LNCaP clone FGC (cell line): Measurements from ENCODE around the gene BASP1.

Experiments
- DNase-seq: peaks from one replicate; pipeline ENCODE4 v3.0.0-alpha.2; 2011; ENCODE audit warnings: low read depth
- H3K4me3 ChIP-seq: 2 replicates; pipeline ENCODE4 v1.5.1; 2011; ENCODE audit warnings: mild to moderate bottlenecking, low read depth, low read length, control low read depth
- TF ChIP-seq, protein P1 (sequence below): IDR thresholded peaks from 2 replicates; pipeline ENCODE4 v1.5.1; 2012; ENCODE audit warnings: mild to moderate bottlenecking; ENCODE audit not compliant: control insufficient read depth, insufficient read depth; ENCODE audit errors: extremely low read depth

BASP1 gene

DNA sequence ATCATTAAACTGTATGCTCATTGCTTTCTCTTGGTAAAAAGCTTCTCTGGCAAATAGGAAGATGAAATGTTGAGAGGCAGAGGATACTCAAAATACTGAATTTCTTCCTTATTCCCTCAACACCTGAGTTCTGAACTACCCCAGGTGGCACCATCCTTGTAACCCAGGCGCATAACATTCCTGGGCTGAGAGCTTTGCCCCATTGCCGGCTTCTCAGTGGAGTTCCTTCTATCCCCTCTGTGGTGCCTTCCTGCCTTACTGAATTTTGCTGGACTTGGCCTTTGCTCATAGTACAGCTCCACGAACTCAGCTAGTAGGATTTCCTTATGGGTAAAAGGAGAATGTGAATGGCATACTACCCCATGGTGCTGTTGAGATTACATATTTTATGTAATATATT, 54.7 kb downstream of the BASP1 start:
- TF ChIP-seq, protein P1, sequence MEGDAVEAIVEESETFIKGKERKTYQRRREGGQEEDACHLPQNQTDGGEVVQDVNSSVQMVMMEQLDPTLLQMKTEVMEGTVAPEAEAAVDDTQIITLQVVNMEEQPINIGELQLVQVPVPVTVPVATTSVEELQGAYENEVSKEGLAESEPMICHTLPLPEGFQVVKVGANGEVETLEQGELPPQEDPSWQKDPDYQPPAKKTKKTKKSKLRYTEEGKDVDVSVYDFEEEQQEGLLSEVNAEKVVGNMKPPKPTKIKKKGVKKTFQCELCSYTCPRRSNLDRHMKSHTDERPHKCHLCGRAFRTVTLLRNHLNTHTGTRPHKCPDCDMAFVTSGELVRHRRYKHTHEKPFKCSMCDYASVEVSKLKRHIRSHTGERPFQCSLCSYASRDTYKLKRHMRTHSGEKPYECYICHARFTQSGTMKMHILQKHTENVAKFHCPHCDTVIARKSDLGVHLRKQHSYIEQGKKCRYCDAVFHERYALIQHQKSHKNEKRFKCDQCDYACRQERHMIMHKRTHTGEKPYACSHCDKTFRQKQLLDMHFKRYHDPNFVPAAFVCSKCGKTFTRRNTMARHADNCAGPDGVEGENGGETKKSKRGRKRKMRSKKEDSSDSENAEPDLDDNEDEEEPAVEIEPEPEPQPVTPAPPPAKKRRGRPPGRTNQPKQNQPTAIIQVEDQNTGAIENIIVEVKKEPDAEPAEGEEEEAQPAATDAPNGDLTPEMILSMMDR, result no peak
- DNase-seq, result no peak
- H3K4me3 ChIP-seq, result no peak overlapping the region

DNA sequence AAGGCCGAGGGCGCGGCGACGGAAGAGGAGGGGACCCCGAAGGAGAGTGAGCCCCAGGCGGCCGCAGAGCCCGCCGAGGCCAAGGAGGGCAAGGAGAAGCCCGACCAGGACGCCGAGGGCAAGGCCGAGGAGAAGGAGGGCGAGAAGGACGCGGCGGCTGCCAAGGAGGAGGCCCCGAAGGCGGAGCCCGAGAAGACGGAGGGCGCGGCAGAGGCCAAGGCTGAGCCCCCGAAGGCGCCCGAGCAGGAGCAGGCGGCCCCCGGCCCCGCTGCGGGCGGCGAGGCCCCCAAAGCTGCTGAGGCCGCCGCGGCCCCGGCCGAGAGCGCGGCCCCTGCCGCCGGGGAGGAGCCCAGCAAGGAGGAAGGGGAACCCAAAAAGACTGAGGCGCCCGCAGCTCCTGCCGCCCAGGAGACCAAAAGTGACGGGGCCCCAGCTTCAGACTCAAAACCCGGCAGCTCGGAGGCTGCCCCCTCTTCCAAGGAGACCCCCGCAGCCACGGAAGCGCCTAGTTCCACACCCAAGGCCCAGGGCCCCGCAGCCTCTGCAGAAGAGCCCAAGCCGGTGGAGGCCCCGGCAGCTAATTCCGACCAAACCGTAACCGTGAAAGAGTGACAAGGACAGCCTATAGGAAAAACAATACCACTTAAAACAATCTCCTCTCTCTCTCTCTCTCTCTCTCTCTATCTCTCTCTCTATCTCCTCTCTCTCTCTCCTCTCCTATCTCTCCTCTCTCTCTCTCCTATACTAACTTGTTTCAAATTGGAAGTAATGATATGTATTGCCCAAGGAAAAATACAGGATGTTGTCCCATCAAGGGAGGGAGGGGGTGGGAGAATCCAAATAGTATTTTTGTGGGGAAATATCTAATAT, 58.1 kb downstream of the BASP1 start:
- no peak for DNase-seq
- TF ChIP-seq, protein P1, result no peak
- H3K4me3 ChIP-seq, result no peak overlapping the region

DNA sequence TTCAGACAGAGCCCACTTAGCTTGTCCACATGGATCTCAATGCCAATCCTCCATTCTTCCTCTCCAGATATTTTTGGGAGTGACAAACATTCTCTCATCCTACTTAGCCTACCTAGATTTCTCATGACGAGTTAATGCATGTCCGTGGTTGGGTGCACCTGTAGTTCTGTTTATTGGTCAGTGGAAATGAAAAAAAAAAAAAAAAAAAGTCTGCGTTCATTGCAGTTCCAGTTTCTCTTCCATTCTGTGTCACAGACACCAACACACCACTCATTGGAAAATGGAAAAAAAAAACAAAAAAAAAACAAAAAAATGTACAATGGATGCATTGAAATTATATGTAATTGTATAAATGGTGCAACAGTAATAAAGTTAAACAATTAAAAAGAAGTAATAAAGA, 59.0 kb downstream of the BASP1 start:
- TF ChIP-seq, protein P1, result no peak
- DNase-seq, result no peak

DNA sequence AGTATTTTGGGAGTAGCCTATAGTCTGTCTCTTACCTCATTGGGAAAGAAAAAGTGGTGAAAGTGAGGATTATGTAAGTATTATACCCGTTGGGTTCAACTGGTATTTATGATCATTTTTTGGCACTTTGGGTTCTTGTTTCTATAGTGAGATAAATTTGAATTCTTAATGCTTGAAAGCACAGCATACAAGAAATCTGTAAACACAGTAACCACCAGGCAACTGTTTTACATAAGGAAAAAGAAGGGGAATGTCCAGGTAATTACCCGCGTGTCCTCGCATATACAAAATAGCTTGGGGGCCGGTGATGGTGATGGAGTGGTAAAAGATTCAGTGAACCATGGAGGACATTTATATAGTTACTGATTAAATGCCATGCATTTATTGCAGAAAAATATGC, 60.5 kb downstream of the BASP1 start:
- TF ChIP-seq, protein P1, result no peak
- H3K4me3 ChIP-seq, result no peak overlapping the region
- no peak for DNase-seq

More for the DNA sequence above, 59.0 kb downstream of the BASP1 start:
- H3K4me3 ChIP-seq, result no peak overlapping the region

DNA sequence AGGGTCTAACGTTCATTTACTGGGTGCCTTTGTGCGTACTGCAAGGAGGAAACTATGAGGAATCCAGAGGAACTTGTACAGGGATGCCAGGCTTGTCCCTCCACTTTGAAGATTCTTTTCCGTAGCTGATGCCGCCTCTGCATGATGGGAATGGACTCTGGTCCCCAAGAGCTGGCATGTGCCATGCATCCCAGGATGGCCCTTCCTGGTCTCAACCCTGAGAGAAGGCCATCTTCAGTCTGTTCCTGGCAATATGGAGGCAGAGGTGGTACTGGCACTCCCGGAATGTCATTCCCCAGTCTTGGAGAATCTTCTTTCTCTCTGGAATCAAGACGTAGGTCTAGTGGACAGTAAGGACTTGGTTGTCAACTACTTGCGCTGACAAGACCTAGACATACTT, 61.5 kb downstream of the BASP1 start:
- H3K4me3 ChIP-seq, result no peak overlapping the region
- DNase-seq, result no peak
- TF ChIP-seq, protein P1, result no peak

DNA sequence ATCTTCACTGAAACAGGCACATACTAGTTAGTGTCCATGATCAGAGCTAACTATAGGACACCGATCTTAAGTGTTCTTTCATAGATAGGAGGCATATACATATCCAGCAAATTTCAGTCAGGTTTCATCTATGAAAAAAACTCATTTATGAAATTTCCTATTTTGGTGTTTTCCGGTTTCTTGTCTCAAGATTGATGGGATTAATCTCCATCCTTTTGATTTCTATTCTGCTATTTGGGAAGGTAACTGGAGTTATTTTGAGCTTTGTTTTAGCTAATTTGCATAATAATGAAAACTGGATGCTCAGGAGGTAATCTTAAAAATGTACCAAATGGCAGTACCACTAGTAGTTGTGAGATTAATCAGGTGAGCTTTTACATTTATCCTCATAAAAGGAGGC, 62.1 kb downstream of the BASP1 start:
- DNase-seq, result no peak
- H3K4me3 ChIP-seq, result no peak overlapping the region
- TF ChIP-seq, protein P1, result no peak
